HG02943 (cell line): ENCODE measurements around the gene ESD.
A peak's percentile ranks its signal among the peaks of the same experiment; 100 is the strongest.
"Not testable (repeated sequence)": the region's sequence is repeated elsewhere in the genome, so short reads cannot be mapped to it uniquely, and the experiment has no call there.

Experiments used
- ATAC-seq: cut with Tn5 transposase; IDR thresholded peaks from one replicate; pipeline ENCODE4 v1.9.1; 2021; ENCODE audit warnings: mild to moderate bottlenecking, low read depth, moderate library complexity; ENCODE audit not compliant: unreplicated experiment

ESD gene, protein sequence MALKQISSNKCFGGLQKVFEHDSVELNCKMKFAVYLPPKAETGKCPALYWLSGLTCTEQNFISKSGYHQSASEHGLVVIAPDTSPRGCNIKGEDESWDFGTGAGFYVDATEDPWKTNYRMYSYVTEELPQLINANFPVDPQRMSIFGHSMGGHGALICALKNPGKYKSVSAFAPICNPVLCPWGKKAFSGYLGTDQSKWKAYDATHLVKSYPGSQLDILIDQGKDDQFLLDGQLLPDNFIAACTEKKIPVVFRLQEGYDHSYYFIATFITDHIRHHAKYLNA

DNA sequence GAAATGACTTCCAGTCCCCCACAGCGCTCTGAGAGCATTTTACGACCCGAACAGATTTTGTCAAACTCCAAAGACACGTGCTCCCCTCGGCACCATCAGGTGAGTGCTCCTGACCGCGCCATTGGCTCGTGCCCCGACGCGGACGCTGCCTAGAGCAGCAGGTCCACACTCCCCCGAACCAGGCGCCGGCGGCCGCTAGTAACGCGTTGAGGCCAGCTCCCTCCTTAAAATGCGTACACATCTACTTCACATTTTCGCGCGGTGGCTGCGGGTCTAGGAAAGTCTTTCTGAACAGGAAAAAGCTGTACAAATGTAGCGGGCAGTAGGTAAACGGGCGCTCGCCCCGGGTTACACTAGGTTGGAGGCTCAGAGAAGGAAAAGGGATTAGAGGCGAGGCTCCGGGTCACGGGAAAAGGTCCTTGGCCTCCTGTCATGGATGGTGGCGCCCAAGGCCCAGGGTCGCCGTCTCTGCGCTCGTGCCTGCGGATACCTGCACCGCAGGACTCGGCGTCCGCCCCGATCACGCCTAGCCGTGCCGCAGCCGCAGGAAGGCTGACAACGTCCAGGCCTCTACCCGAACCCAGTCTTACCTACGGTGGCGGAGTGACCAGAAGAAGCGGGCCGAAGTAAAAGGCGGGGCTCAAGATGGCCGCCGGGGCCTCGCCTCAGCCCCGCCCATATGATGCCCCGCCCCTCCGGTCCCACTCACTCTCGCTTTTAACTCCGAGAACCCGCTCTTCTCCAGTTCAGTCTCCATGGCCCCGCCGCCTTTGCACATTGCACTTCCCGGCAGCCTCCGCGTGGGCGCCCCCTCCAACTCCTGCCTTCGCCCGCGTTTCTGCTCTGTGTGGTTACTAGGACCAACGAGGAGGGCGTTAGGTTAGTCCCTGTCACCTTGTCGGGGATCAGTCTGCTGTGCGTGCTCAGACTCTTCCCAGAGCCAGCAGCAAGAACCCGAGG is at the start of gene ESD:
Gene ESD (minus strand): TSS at position 647 of the 960 bp plus-strand sequence. CDS start 5,748 bp downstream, outside the sequence.
- ATAC-seq, result peak; percentile 88

DNA sequence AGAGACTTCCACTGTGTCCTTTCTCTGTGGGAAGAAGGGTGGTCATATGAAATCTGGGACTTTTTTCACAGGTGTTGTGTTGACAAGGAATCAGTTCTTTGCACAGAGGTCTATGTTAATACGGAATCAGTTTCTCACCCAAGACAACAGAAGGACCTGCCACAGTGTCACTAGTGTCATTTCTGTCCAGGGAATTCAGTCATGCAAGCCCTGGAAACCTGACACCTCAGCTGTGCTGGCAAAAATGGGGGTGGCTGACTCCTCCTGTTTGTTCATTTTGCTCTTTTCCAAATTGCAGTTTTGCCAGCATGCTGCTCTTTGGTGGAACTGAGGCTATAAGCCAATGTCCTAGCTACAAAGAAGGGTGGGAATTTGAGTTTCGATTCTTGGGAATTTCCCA is 49.8 kb upstream of the ESD start:
- ATAC-seq, result no peak

DNA sequence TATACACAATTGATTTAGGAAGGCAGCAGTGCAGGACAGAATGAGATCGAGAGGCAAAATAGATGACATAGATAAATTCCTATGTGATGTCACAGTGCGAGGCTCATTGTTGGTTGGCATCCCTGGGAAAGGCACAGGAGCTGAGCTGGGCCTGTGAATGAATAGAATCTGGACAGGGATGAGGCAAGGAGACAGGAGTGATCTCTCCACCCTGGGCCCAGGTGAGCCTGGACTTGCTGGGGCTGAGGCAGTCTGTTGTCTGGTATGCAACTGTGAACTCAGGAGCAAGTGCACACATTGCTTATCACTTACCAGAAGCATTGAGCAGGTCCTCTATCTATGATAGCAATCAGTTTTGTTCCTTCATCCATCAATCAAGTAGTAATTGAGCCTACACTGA is 48.2 kb upstream of the ESD start:
- no peak for ATAC-seq

DNA sequence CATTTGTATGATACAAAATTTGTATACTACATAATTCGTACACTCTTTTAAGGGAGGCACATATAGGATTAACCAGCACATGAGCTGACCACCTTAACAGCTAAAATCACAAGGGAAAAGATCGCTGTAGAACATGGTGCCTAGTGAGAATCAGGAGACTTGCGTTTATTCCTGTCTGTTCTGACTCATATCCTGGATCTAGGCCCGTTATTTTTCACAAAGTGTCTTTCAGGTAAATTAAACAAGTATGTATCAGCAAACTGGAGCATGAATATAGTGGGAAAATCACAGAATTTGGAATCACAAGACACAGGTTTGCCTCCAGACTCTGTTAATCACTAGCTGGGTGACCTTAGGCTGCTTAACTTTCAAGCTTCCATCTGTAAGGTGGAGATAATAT is 47.5 kb upstream of the ESD start:
- no peak for ATAC-seq

DNA sequence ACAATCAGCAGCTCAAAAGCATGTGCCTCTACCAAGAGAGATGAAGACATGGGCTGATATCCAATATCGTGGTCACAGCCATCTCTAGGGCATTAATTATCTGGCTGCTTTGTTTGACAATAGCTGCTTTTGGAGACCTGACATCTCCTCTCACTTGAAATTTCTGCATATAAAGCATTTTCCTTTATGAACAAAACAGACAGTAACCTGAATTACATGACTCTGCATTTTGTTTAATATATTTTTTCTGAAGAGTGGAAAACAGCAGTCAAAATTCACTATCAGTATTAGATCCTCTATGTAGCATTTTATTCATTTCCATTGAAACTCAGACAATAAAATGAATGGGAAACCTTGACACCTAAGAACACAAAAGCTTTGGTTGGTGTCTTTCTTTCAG is 42.4 kb upstream of the ESD start:
- ATAC-seq, result no peak

DNA sequence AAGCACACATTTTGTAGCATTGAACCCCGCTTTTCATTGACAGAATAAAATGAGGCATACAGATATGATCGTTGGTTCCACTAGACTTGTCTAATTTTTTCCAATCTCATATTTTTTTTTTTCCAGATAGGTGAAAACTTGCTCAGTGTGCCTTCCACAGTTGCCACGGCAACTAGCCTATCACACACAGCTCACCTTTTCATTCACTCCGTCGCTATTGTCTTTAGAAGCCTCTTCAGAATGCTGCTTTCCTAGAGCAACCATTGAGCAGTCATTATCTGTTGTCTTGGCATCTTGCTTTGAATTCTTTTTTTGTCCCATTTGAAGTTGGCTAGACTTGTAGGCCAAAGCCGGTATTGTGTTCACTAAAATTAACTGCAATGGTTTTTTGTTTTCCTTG is 37.7 kb upstream of the ESD start:
- no peak for ATAC-seq

DNA sequence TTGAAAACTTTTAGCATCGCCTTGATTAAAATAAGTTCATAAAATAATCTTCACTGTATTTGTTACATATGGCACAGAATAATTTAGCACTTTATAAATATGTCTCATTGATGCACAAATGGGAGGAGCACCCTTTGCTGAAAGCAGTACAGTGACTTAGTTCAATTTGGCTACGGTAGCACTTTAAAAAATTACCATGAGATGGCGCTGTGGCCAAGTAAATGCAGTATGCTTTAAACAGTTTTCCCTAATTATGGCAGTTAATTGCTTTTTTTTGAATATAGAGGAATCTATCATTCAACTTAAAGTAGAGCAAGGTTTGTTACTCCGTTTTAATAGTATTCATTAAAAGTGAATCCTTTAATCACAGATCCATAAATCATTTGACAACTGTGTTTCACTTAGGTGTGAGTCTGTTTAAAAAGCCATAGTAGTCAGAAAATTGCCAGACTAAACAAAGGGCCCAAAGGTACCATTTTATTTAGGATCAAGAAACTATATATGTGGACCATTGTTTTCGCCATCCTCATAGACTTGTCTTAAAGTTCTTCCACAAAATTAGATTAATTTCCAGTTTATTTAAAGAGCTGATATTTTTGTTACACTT is 34.7 kb upstream of the ESD start:
- no peak for ATAC-seq

DNA sequence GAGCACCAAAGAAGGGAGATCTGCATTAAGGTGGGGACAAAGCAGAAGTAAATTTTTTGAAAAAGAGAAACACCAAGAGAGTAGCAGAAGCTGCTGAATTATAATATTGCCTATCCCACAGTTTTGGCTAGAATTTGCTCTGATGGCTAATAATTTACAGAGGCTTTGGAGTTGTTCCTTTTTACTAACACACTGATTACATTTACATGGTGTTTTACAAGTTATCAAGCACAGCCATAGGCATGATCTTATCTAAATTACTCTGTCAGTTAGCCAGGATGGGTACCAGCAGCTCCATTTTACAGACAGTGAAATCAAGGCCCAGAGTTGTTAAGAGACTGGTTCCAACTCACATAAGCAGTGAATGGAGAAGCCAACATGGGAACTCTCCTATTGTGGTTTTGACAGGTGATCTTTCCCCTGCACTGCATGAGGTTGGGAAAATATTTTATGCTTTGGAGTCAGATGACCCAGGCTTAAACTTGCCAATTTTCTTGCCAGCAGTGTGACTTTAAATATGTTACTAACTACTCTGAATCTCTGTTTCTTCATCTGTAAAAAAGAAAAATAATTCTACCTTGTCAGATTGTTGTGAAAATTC is 33.5 kb upstream of the ESD start:
- no peak for ATAC-seq

DNA sequence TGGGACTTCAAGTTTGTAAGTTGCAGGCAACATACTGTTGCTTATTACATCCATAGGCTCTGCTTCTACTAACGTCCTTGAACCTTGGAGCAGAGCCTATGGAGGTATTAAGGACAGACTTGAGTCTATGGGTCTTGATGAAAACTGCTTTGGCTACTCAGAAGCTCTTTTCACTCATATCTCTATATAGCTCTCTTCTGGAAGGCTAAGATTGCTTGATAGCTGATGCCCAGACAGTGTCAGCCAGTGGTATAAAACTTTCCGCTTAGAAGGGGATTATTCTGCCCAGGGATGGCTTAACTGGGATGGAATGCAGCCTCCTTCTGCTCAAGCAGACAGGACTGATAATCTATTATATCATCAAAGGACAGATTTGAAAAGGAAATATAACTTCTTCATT is 25.6 kb upstream of the ESD start:
- no peak for ATAC-seq

DNA sequence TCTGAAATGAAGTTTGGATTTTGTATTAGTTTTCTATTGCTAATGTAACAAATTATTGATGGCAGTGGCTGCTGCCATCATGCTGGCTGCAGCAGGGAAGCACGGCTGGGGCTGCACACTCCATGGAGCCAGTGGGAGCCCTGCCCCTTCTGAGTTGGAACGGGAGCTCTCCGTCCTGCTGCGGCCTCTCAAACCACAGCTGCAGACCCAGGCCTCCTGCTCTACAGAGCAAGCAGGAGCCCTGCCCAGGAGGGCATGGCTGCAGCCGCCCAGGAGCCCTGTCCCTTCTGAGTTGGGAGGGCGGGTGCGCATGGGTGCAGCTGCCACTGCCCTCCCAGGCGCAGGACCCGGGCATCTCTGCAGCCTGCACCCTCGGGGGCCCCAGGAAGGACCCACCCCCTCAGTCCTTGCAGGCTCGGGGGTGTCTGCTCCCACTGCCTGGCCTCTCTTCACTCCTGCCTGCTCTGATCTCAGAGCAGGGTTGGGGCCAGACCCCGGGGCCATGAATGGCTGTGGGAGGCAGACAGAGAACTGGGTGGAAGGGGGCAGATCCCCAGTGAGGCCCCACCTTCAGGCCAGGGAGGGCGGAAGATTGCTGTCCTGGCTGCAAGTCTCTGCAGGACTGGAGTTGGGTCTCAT is 21.0 kb upstream of the ESD start:
- no peak for ATAC-seq

DNA sequence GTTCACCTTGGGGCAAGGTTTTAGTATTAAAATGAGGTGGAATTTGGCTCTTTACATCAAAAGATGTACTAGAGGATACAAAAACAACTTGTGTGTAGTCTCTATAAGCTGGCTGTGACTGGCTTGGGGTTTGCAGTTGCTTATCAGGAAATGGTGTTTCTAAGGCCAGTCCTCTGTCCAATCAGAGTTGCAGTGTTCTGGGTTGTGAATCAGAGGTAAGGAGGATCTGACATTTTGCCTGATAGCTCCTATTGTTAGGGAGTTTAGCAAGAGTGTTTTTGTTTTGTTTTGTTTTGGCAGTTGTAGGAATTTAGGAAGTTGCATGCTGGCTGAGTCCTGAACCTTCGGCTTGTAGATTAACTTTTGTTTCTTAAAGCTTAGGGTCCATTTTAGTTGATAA is 20.1 kb upstream of the ESD start:
- no peak for ATAC-seq

DNA sequence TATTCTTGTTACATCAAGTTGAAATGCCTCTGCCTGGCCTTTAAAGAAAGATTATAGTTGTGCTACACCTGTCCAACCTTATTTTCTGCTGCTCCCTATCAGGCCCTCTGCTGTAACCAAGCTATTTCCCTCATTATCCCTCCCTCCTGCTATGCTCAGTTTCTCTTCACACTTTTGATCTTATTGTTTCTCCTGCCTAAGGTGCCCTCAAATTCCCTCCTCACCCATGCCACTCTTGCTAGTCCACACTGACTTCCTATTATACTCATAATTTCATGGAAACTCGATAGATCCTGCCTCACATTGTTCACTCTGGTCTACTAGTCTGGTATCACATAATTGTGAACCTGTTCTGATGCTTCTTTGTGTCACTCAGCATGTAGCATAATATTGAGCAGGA is 19.4 kb upstream of the ESD start:
- no peak for ATAC-seq

DNA sequence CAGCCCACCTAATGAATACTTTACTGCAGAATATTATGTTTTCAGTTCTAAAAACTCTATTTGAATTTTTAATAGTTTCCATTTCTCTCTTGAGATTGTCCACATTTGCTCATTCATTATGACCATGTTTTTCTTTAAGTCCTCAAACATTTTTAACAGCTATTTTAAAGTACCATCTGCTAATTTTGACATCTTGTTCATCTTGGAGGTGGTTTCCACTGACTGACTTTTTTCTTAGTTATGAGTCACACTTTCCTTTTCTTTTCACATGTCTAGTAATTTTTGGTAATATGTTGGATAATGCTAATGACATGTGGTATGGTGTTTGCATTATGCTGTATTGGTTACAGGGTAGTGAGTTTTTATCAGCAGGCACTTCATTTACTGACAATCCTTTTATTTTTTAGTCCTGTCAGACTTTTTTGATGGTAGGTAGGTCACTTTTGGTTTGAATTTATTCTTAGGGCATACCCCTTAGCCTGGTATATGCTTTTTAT is 15.4 kb upstream of the ESD start:
- ATAC-seq, result no peak

DNA sequence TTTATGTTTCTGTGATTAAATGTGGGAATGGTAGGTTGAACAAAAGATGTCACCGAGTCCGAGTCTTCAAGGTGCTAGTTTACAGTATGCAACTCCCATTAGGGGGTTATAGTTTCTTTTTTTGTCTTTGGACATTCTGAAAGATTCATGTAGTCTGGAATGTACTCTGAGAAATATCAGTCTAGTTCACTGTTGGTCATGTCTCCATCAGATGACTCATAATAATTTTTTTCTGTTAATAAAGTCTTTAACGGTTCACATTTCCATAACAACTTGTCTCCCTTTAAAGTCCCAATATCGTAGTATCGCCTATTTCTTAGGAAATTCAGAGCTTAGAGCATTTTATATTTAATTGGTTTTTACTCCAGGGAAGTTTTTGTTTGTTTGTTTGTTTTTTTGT is 13.5 kb upstream of the ESD start:
- no peak for ATAC-seq

DNA sequence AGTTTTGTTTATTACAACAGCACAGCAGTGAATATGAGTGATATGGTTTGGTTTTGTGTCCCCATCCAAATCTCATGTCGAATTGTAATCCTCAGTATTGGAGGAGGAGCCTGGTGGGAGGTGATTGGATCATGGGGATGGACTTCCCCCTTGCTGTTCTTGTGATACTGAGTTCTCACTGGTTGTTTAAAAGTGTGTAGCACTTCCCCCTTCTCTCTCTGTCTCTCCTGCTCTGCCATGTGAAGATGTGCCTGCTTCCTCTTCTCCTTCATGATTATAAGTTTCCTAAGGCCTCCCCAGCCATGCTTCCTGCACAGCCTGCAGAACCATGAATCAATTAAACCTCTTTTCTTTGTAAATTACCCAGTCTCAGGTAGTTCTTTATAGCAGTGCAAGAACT is 8.0 kb upstream of the ESD start:
- ATAC-seq, result not testable (repeated sequence)

DNA sequence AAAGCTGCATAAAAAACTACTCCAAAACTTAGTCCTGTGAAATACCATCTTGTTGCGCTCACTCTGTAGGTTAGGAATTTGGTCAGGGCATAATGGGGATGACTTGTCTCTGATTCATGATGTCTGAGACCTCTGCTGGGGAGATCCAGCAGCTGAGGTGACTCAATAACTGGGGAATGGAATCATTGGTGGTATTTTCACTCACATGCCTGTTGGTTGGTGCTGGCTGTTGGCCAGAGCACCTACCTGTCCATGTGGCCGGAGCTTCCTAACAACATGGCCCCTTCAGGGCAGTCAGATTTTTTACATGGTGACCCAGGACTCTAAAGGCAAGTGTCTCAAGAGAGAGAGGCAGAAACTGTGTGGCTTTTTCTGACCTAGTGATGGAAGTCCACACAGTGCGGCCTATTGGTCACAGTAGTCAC is 7.4 kb upstream of the ESD start:
- no peak for ATAC-seq

DNA sequence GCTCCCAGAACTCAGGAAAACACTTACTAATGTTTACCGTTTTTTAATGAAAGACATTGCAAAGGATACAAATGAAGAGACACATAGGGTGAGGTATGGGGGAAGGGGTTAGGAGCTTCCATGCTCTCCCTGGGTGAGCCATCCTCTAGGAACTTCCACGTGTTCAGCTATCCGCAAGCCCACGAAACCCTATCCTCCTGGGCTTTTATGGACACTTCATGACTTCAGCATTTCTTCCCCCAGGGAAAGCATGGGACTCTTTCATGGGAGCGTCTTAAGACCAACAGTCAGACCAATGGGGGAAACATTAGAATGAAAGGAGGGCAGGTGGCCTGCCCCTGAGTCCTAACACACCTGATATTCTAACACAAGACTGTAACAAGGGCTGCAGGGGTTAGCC is 6.6 kb upstream of the ESD start:
- no peak for ATAC-seq

DNA sequence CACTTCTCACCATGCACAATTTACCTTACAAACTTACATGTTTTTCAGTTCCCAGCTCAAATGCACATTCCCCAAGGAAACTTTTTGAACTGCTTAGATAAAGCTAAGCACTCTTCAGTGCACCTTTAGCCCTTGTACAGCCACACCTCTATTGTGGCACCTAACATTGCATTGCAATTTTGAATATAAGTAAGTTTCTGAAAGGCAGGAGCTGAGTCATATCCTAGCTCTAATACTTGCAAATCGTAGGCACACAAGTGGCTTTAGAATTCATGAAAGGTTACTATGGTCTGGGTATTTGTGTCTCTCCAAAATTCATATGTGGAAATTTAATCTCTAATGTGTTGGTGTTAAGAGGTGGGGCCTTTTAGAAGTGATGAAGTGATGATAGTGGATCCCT is 4.9 kb upstream of the ESD start:
- no peak for ATAC-seq

DNA sequence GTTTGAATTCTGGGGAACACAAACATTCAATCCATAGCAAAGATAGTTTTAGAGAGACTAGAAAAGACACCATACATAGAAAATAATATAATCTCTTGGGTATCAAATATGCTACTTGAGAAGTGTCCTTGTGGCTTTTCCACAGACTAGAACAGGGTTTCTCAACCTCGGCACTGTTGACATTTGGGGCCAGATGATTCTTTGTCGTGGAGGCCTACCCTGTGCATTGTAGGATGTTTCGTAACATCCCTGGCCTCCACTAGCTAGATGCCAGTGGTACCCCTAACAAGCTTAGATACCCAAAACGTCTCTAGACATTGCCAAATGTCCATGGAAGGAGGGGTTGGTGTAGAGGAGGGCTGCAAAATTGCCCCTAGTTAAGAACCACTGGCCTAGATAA is 2.2 kb upstream of the ESD start:
- ATAC-seq, result no peak

DNA sequence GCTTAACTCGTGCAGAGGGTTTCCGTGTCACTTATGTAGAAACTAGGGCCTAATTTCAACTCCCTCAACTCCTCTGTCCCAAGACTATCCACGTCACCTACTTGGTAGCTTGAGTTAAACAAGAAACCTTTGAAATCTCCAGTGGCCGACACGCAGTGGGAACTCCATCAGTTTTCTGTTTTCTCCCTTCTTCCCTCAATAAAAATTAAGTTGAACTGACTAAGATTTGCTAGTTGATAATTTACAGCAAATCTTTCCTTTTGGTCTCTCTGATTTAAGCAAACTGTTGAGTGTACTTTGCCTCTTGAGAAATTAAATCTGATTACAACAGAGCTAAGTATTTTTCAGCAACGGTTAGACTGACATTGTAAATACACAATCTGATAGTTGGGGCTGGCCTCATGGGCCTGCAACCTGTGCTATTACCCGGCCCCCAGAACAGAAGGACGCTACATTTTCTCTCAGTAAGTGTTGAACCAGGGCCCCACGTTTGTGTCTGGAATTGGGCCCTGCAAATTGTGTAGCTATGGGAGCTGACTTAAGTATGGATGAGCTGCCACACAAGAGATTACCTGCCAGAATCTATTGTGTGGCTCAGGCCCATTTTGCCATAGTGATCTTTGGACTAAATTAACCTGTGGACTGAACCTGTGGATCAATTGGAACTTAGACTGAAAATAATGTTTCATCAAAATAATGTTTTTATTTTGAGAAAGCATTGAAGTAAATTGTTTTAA is 708 bp upstream of the ESD start:
- no peak for ATAC-seq
